H1 (cell line): ENCODE data around the gene PTER. TPM values are rescaled to one million over a fixed set of nuclear protein-coding genes. Genes with fewer than 3 reads are reported as not detected.

Experiments
- CTBP2 ChIP-seq: IDR thresholded peaks from 2 replicates; pipeline ENCODE4 v1.7.0; 2011; ENCODE audit warnings: borderline replicate concordance, mild to moderate bottlenecking, moderate library complexity, mixed read lengths, low read length; ENCODE audit not compliant: insufficient read depth, insufficient read length
- EGR1 ChIP-seq: IDR thresholded peaks from 2 replicates; pipeline ENCODE4 v1.6.1; 2011; ENCODE audit warnings: low read depth, low read length, borderline replicate concordance
- FOSL1 ChIP-seq: IDR thresholded peaks from 2 replicates; pipeline ENCODE4 v1.6.1; 2011; ENCODE audit warnings: mild to moderate bottlenecking, low read depth, low read length, moderate library complexity; ENCODE audit not compliant: insufficient read depth
- MAX ChIP-seq: IDR thresholded peaks from 2 replicates; pipeline ENCODE4 v1.6.1; 2012; ENCODE audit warnings: inconsistent platforms
- NRF1 ChIP-seq: IDR thresholded peaks from 2 replicates; pipeline ENCODE4 v1.6.1; 2011; ENCODE audit warnings: mild to moderate bottlenecking, low read depth, low read length, improper control_type of control experiment
- PHF8 ChIP-seq: fragments of 200-600 bp; sonication (generic); conservative IDR thresholded peaks from 2 replicates; pipeline ENCODE4 v1.7.1; 2012; ENCODE audit warnings: low read depth, mild to moderate bottlenecking, inconsistent platforms, low read length, moderate library complexity
- POLR2AphosphoS5 ChIP-seq: IDR thresholded peaks from 2 replicates; pipeline ENCODE4 v1.6.1; 2011; ENCODE audit warnings: low read depth, low read length
- POU5F1 ChIP-seq: IDR thresholded peaks from 2 replicates; pipeline ENCODE4 v1.6.1; 2011; ENCODE audit warnings: low read depth, mild to moderate bottlenecking, low read length, moderate library complexity
- RAD21 ChIP-seq, 2 experiments: IDR thresholded peaks in 1 of 2; conservative IDR thresholded peaks in 1 of 2; 2 replicates each; pipeline ENCODE4 v1.6.1; 2011; ENCODE audit warnings: low read depth in 2 of 2, low read length in 2 of 2, improper control_type of control experiment in 1 of 2, inconsistent platforms in 1 of 2, mild to moderate bottlenecking in 1 of 2, moderate library complexity in 1 of 2
- RNF2 ChIP-seq: fragments of 200-900, 300-1000 bp; sonication (generic); IDR thresholded peaks from 2 replicates; pipeline ENCODE4 v1.7.1; 2016; ENCODE audit warnings: borderline replicate concordance, low read depth, mild to moderate bottlenecking, antibody characterized with exemption, low read length; ENCODE audit not compliant: poor library complexity, severe bottlenecking; ENCODE audit errors: missing control alignments
- SP2 ChIP-seq: IDR thresholded peaks from 2 replicates; pipeline ENCODE4 v1.6.1; 2012; ENCODE audit warnings: mild to moderate bottlenecking, low read length, inconsistent platforms
- SUZ12 ChIP-seq: fragments of 200-600 bp; sonication (generic); IDR thresholded peaks from 2 replicates; pipeline ENCODE4 v1.6.1; 2012; ENCODE audit warnings: mild to moderate bottlenecking, inconsistent platforms, low read length, moderate library complexity, mixed read lengths
- TBP ChIP-seq: IDR thresholded peaks from 2 replicates; pipeline ENCODE4 v1.6.1; 2011; ENCODE audit warnings: low read depth, low read length, improper control_type of control experiment
- TCF12 ChIP-seq: IDR thresholded peaks from 2 replicates; pipeline ENCODE4 v1.6.1; 2011; ENCODE audit warnings: low read depth, mild to moderate bottlenecking, low read length
- polyA plus RNA-seq, 7 experiments: library from polyadenylated mRNA; depleted of rRNA in 3 of 7; stranded (reverse) in 5 of 7; unstranded in 2 of 7; fragments of >200 nt in 5 of 7; fragments of 200-250 nt in 2 of 7; gene quantifications; 1 replicate in 5 of 7; 2 replicates in 1 of 7; 4 replicates in 1 of 7; pipeline versions ENCODE4 v1.2.1 to v1.2.3, GENCODE V29; 2011 to 2013; ENCODE audit warnings: missing spikeins in 2 of 7, mixed read lengths in 2 of 7
- total RNA-seq: library from RNA; stranded (reverse); fragmentation: NEBNext Ultra II Directional; extraction: Animal tissue kit (Norgen Biotek cat#: 25700); gene quantifications from 2 replicates; pipeline ENCODE4 v1.2.1, GENCODE V29; 2021

The PTER gene
- total and polyA plus RNA-seq, 2 of the 8 experiments (the other 6 are each of a cell fraction or from before 2014, with no cell fraction given): 4.4 to 7.8 TPM

- TF ChIP-seq RNF2: peak; percentile 57
- TF ChIP-seq FOSL1: no peak
- no peak for TF ChIP-seq RAD21 (IDR thresholded peaks at IDR 0.05 in 1 of 2, conservative IDR thresholded peaks at IDR 0.05 in 1 of 2; ENCODE audit: low read depth in 2 of 2, low read length in 2 of 2)
- no peak for TF ChIP-seq SP2
- TF ChIP-seq POLR2AphosphoS5: no peak
- TF ChIP-seq NRF1: no peak
- no peak for TF ChIP-seq POU5F1
- 0 out of 2 replicates have a peak, but pooled peaks have one; percentile 3 for TF ChIP-seq PHF8
- TF ChIP-seq CTBP2: no peak
- TF ChIP-seq MAX: peak; percentile 72; the same call in 1 of the 2 replicates
- TF ChIP-seq SUZ12: no peak
- no peak for TF ChIP-seq TBP
- TF ChIP-seq TCF12: no peak
- TF ChIP-seq EGR1: no peak
- TF ChIP-seq, all 59 proteins: peak for 6
Observed at GRCh38 chr10:16521311-16522016, 84.7 kb downstream of the PTER start, which contains the start of gene C1QL3 (continued).
